ENCODE measurements around the gene TLCD1. TPM values are rescaled to one million over a fixed set of nuclear protein-coding genes. Genes with fewer than 3 reads are reported as not detected.

Gene TLCD1
- total and polyA plus RNA-seq, 2 donors (not counting 3 experiments of a cell fraction or from before 2014, with no cell fraction given), result 2.6 to 6.8 TPM

DNA sequence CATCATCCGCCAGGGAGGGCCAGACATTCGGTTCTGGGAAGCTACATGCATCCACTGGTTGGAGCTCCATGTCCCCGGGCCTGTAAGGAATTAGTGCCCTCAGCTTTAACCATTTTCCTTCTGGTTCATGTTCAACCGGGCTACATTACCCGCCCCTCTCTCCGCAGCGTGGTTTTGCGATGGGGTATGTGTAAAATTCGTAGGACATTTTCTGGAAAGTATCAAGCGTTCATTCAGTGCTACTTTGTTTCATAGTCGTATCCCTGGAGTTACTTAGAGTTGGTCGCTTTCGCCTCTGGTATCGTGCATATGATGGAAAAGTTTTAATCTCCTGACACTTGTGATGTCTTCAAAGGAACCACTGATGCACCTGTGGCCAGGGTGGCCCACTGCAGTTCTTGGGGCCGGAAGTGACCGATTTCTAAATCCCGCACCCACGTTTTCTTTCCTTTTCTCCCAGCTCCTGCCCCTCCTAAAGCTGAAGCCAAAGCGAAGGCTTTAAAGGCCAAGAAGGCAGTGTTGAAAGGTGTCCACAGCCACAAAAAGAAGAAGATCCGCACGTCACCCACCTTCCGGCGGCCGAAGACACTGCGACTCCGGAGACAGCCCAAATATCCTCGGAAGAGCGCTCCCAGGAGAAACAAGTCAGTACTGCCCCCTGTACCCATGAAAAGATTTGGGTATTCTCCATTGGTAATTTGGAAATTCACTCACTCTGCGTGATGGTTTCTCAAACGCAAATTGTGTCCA, 5.6 kb downstream of the TLCD1 start:
- ChIA-PET POLR2A (interaction anchor here (1.1 to 1.3 kb wide), 3 partner anchors 8 to 231 kb away, joined by 3 to 7 read pairs (median 5); partner anchors contain the start of genes NEK8 and PHF12), CTCF (interaction anchor here (1.0 to 2.1 kb wide), 7 partner anchors 8 to 233 kb away, joined by 3 to 12 read pairs (median 7); partner anchors contain the start of genes NEK8 and PHF12)
- Histone ChIP-seq H3K79me2 (ENCODE audit: control insufficient read depth, insufficient read depth, low read length) (peaks cover 43% of the 10 kb centered on the region), H4K20me1 (replicated peaks; ENCODE audit: control insufficient read depth, extremely low read depth, insufficient read depth, low read length) (no peaks in the 10 kb centered on the region), H3K27me3 (ENCODE audit: control insufficient read depth in 2 of 2, insufficient read depth in 2 of 2, low read length in 2 of 2) (no peaks in the 10 kb centered on the region), H3K9me3 (replicated peaks; ENCODE audit: control insufficient read depth, insufficient read depth, low read length) (no peaks in the 10 kb centered on the region), H2AFZ (ENCODE audit: low read depth, low read length) (no peak overlapping the region), H3K36me3 (ENCODE audit: control insufficient read depth in 2 of 2, extremely low read depth in 1 of 2, insufficient read depth in 2 of 2, low read length in 2 of 2) (peaks cover 17 to 19% of the 10 kb centered on the region in 2 experiments), H3K4me2 (ENCODE audit: insufficient read depth, low read length) (peak overlapping the region; percentile 74), H3K27ac (ENCODE audit: insufficient read depth, low read depth, low read length) (peak overlapping the region; percentile 78), H3K4me1 (ENCODE audit: control insufficient read depth, extremely low read depth, insufficient read depth, low read length) (peaks cover 43% of the 10 kb centered on the region), H3K9ac (replicated peaks; ENCODE audit: extremely low read depth, insufficient read depth, low read length) (peak overlapping the region; percentile 79), H3K9me1 (replicated peaks; ENCODE audit: control insufficient read depth, extremely low read depth, insufficient read depth, low read length) (no peaks in the 10 kb centered on the region), H3K4me3 (replicated peaks in 1 of 3; ENCODE audit: insufficient read depth in 1 of 3, low read depth in 1 of 3, low read length in 3 of 3) (peak overlapping the region; percentile 46 to 80 (median 72))
- intact Hi-C loops (cut with micrococcal nuclease) (no loop called here), dilution Hi-C loops (cut with MboI; ENCODE audit: extremely low pct_ligation_motif_present, low sequenced_read_pairs) (no loop called here)
- FAIRE-seq (peak; percentile 48), DNase-seq (ENCODE audit: low read depth, low spot score) (no peak)
- TSS peak; percentile 74 for BruUV-seq (replicated peaks)
- peak; percentile 35 for TF ChIP-seq POLR2A (IDR thresholded peaks at IDR 0.05; ENCODE audit: low read depth, low read length)
- peak; percentile 12 for TF ChIP-seq POLR2AphosphoS5 (IDR thresholded peaks at IDR 0.05; ENCODE audit: insufficient read depth, low read depth, low read length)
- TF ChIP-seq JUN (IDR thresholded peaks at IDR 0.05; ENCODE audit: borderline replicate concordance, insufficient read depth, insufficient read length, low read depth), result no peak

DNA sequence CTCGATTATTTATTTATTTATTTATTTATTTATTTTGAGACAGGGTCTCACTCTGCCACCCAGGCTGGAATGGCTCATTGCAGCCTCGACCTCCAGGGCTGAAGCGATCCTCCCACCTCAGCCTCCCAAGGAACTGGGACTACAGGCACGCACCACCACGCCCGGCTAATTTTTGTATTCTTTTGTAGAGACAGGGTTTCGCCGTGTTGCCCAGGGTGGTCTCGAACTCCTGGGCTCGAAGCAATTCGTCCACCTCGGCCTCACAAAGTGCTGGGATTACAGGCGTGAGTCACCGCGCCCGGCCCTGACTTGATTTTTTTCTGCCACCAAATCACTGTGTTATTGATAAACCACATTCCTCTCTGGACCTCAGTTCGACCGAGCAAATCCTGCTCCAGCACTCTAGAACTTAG, 7.0 kb downstream of the TLCD1 start:
- POLR2A ChIA-PET, result interaction anchor here (0.5 to 1.3 kb wide), 8 partner anchors 8 to 232 kb away, joined by 3 to 15 read pairs (median 4); partner anchors contain the start of genes NEK8, PHF12 and PROCA1
- H4K20me1 ChIP-seq (replicated peaks; ENCODE audit: control insufficient read depth, extremely low read depth, insufficient read depth, low read length), result no peaks in the 10 kb centered on the region

More for the DNA sequence above, 7.0 kb downstream of the TLCD1 start:
- peaks cover 17 to 23% of the 10 kb centered on the region in 2 experiments for H3K36me3 ChIP-seq (ENCODE audit: control insufficient read depth in 2 of 2, extremely low read depth in 1 of 2, insufficient read depth in 2 of 2, low read length in 2 of 2)
- H3K9me1 ChIP-seq (replicated peaks; ENCODE audit: control insufficient read depth, extremely low read depth, insufficient read depth, low read length), result no peaks in the 10 kb centered on the region
- no peak for FAIRE-seq
- H3K4me1 ChIP-seq (ENCODE audit: control insufficient read depth, extremely low read depth, insufficient read depth, low read length), result peaks cover 38% of the 10 kb centered on the region
- intact Hi-C loops (cut with micrococcal nuclease), result loop anchor here (1.0 to 5.0 kb wide), 4 partner anchors 8 to 234 kb away; partner anchors contain the start of genes BLTP2 and PROCA1
- no peak for DNase-seq (ENCODE audit: low read depth, low spot score)
- peak; percentile 40 for TF ChIP-seq FOS (IDR thresholded peaks at IDR 0.05; ENCODE audit: borderline replicate concordance, insufficient read depth, low read length)
- TF ChIP-seq MYC (IDR thresholded peaks at IDR 0.05; ENCODE audit: low read depth, low read length), result no peak
- no peak for TF ChIP-seq JUN (IDR thresholded peaks at IDR 0.05; ENCODE audit: borderline replicate concordance, insufficient read depth, insufficient read length, low read depth)
- TF ChIP-seq POLR2A (IDR thresholded peaks at IDR 0.05; ENCODE audit: low read depth, low read length), result no peak
- TF ChIP-seq, protein P1, sequence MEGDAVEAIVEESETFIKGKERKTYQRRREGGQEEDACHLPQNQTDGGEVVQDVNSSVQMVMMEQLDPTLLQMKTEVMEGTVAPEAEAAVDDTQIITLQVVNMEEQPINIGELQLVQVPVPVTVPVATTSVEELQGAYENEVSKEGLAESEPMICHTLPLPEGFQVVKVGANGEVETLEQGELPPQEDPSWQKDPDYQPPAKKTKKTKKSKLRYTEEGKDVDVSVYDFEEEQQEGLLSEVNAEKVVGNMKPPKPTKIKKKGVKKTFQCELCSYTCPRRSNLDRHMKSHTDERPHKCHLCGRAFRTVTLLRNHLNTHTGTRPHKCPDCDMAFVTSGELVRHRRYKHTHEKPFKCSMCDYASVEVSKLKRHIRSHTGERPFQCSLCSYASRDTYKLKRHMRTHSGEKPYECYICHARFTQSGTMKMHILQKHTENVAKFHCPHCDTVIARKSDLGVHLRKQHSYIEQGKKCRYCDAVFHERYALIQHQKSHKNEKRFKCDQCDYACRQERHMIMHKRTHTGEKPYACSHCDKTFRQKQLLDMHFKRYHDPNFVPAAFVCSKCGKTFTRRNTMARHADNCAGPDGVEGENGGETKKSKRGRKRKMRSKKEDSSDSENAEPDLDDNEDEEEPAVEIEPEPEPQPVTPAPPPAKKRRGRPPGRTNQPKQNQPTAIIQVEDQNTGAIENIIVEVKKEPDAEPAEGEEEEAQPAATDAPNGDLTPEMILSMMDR (IDR thresholded peaks at IDR 0.05; ENCODE audit: extremely low read depth in 1 of 2, insufficient read depth in 1 of 2, low read depth in 1 of 2, low read length in 2 of 2), result no peak
- TF ChIP-seq POLR2AphosphoS5 (IDR thresholded peaks at IDR 0.05; ENCODE audit: insufficient read depth, low read depth, low read length), result no peak
- no peaks in the 10 kb centered on the region for H3K27me3 ChIP-seq (ENCODE audit: control insufficient read depth in 2 of 2, insufficient read depth in 2 of 2, low read length in 2 of 2)
- H3K4me2 ChIP-seq (ENCODE audit: insufficient read depth, low read length), result peak overlapping the region; percentile 13
- peak overlapping the region; percentile 19 for H2AFZ ChIP-seq (ENCODE audit: low read depth, low read length)
- BruUV-seq (replicated peaks), result no TSS peak
- peak overlapping the region; percentile 78 for H3K27ac ChIP-seq (ENCODE audit: insufficient read depth, low read depth, low read length)
- dilution Hi-C loops (cut with MboI; ENCODE audit: extremely low pct_ligation_motif_present, low sequenced_read_pairs), result no loop called here
- H3K9ac ChIP-seq (replicated peaks; ENCODE audit: extremely low read depth, insufficient read depth, low read length), result peak overlapping the region; percentile 79
- CTCF ChIA-PET, result interaction anchor here (0.7 to 2.1 kb wide), 8 partner anchors 8 to 234 kb away, joined by 4 to 12 read pairs (median 7); partner anchors contain the start of gene NEK8
- no peaks in the 10 kb centered on the region for H3K9me3 ChIP-seq (replicated peaks; ENCODE audit: control insufficient read depth, insufficient read depth, low read length)
- H3K79me2 ChIP-seq (ENCODE audit: control insufficient read depth, insufficient read depth, low read length), result peaks cover 43% of the 10 kb centered on the region
- H3K4me3 ChIP-seq (replicated peaks in 1 of 3; ENCODE audit: insufficient read depth in 1 of 3, low read depth in 1 of 3, low read length in 3 of 3), result peak overlapping the region in 2 of 3 experiments; percentile 72 to 80
